OCI-LY1 (cell line): Measurements from ENCODE around the gene PRDX6.

Experiments
- EZH2 ChIP-seq: fragments of 200-600 bp; sonication (generic), shearing (Covaris generic); IDR thresholded peaks from 2 replicates; pipeline ENCODE4 v1.8.0; 2017; ENCODE audit warnings: borderline replicate concordance, mixed run types, mild to moderate bottlenecking, antibody characterized with exemption, low read length, moderate library complexity, mixed read lengths
- TF ChIP-seq, protein P1 (sequence below): fragments of 200-600 bp; sonication (generic), shearing (Covaris generic); IDR thresholded peaks from 2 replicates; pipeline ENCODE4 v1.5.1; 2017; ENCODE audit warnings: mild to moderate bottlenecking, antibody characterized with exemption, low read length, moderate library complexity, mixed read lengths

DNA sequence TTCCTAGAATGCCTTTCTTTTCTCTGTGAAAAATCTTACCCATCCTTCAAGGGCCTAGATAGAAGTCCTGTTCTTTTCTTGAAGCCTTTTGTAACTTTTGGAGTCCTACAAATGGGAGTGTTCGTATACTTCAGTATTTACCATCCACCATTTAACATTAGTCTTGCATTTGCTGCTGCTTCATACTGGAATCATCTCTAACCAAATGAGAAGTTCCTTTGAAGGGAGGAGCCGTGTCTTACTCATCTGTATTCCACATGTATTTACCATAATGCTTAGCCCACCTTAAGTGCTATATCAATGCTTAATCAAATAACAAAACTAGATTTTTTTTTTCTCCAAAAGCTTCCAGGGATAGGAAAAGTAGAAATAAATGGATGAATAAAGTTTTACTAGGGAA is 7.1 kb downstream of the PRDX6 start:
- TF ChIP-seq, protein P1, sequence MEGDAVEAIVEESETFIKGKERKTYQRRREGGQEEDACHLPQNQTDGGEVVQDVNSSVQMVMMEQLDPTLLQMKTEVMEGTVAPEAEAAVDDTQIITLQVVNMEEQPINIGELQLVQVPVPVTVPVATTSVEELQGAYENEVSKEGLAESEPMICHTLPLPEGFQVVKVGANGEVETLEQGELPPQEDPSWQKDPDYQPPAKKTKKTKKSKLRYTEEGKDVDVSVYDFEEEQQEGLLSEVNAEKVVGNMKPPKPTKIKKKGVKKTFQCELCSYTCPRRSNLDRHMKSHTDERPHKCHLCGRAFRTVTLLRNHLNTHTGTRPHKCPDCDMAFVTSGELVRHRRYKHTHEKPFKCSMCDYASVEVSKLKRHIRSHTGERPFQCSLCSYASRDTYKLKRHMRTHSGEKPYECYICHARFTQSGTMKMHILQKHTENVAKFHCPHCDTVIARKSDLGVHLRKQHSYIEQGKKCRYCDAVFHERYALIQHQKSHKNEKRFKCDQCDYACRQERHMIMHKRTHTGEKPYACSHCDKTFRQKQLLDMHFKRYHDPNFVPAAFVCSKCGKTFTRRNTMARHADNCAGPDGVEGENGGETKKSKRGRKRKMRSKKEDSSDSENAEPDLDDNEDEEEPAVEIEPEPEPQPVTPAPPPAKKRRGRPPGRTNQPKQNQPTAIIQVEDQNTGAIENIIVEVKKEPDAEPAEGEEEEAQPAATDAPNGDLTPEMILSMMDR = no peak
- TF ChIP-seq EZH2 = no peak
